ENCODE data around the gene SIRPB2.
A peak's percentile ranks its signal among the peaks of the same experiment; 100 is the strongest.

The SIRPB2 gene

DNA sequence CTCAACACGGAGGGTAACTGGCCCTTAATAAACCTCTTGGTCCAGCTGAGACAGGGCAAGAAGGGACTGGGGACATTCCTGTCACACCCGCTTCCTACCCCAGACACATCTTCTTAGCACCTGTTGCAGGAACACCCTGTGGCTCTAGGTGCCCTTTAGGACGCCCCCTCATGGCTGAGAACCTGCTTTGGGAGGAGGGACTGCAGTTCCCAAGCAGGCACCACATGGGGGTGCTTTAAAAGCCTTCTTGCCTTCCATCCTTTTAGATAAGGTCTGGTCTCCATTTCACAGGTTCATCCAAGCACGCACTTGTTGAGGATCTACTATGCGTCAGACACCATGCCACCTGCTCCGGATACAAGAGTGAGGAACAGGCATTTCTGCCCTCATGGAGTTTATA, 51.2 kb downstream of the SIRPB2 start:
- no peak for DNase-seq (ENCODE audit: low spot score)

DNA sequence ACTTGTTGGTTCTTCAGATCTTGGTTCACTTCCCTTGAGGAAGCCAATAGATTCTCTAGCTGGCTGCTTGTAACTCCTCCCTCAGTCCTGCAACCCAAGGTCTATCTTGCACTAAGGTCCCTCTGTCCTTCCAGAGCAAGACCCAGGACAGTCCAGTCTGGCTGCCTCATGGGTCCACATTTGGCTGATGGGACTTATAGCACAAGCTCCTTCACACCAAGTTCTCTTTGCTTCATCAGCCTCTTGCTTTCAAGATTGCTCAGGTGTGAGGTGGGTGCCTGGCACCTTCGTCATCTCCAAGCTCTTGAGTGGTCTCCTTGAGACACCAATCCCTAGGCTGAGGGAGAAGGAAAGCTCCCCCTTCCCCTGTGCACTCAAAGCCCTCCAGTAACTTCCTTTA, 52.9 kb downstream of the SIRPB2 start:
- DNase-seq (ENCODE audit: low spot score): no peak

DNA sequence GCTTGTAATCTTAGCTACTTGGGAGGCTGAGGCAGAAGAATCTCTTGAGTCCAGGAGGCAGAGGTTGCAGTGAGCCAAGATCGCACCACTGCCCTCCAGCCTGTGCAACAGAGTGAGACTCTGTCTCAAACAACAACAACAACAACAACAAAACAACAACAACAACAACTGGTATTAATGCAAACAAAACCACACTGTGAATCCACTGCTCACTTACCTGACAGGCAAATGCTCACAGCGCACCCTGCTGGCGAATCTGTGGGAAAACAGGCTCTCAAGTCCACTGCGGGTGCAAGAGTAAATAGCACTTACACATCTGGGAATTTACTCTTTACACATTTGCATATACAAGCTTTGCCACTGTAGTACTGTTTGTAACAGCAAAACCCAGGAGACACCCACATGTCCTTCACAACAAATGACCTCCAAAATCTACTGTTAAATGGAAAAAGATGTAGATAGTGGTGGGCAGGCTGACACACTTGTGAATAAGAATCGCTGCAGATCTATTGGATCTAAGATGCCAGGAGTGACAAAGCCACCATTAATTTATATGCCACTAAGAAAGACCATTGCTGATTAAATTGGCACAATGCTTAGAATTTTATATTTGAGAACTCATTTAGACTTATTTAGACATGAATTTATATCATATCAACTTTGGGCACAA, 53.9 kb downstream of the SIRPB2 start:
- DNase-seq (ENCODE audit: low spot score): peak; percentile 54

DNA sequence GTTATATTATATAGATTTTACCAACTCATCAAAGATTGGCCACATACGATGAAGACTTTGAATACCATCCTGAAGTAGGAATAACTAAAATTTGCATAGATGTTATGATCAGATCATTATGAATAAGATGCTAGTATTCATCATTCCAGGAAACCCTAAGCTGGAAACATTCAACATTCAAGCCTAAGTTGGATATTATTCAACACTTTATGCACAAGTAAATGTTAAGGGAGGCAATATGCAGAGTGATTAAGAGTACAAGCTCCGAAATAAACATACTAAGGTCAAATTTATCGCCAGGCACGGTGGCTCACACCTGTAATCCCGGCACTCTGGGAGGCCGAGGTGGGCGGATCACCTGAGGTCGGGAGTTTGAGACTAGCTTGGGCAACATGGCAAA, 55.0 kb downstream of the SIRPB2 start:
- DNase-seq (ENCODE audit: low spot score): no peak

DNA sequence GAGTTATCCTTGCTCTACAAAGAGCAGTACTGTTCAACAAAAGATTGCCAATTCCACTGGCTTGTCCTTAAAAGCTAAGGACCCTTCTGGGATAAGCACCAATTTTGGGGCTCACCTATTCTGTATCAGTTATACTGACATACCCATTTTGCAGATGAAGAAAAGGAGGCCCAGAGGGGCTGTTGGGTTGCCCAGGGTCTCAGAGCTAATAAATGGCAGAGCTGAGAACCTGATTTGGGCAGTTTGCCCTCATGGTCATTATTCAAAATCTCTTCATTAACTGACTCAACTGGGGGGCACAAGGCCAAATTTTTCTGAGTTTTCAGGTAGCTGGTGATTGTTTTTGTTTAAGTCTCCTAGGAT, 55.9 kb downstream of the SIRPB2 start:
- DNase-seq (ENCODE audit: low spot score): no peak

DNA sequence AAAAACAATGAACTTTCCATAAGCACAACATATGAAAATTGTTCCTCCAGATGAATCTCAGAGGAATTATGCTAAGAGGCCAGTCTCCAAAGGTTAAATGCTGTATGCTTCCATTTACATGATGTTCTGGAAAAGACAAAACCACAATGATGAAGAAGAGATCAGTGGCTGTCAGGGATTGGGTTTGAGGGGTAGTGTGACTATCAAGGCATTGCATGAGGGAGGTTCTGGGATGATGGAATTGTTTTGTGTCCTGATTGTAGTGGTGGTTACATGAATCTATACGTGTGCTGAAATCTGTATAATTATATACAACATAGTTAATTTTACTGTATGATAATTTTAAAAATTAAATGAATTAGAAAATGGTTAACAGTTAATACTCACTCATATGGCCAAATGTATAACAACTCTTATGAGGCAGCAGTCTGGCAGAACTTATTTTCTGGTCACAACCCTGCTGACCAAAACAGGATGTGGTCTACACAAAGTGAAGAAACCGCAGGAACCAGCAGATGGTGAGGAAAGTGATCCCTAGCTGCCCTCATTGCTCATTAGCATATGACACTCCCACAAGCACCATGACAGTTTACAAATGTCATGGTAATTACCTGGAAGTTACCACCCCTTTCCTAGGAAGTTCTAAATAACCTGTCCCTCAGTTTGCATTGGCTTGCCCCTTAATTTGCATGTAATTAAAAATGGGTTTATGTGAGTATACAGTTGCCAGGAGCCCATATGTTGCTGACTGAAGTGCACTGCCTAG, 56.5 kb downstream of the SIRPB2 start:
- DNase-seq (ENCODE audit: low spot score): peak; percentile 39

DNA sequence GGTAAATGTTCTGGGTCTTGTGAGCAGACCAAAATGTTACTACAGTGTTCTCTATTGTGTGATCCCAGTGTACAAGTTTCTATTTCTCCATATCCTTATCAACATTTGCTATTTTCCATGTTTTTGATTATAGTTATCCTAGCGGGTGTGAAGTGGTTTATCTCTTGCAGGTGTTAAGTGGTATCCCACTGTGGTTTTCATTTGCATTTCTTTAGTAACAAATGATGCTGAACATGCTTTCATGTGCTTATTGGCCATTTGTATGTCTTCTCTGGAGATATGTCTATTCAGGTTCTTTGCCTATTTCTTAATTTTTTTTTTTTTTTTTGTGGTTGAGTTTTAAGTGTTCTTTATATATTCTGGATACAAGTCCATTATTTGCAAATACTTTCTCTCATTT, 60.1 kb downstream of the SIRPB2 start:
- no peak for DNase-seq (ENCODE audit: low spot score)

DNA sequence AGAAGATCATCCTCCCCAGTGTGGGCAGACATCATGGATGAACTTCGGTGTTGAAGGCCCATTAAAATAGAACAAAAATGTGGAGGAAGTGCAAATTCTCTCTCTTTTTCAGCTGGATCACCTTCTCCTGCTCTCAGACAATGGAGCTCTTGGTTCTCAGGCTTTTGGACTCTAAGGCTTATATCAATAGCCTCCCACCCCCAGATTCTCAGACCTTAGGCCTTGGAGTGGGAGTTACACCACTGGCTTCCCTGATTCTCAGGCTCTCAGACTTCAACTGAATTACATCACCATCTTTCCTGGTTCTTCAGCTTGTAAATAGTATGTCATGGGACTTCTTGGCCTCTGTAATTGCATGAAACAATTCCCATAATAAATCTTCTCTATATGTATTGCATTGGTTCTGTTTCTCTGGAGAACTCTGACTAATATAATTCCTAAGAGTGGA, 61.2 kb downstream of the SIRPB2 start:
- no peak for DNase-seq (ENCODE audit: low spot score)

DNA sequence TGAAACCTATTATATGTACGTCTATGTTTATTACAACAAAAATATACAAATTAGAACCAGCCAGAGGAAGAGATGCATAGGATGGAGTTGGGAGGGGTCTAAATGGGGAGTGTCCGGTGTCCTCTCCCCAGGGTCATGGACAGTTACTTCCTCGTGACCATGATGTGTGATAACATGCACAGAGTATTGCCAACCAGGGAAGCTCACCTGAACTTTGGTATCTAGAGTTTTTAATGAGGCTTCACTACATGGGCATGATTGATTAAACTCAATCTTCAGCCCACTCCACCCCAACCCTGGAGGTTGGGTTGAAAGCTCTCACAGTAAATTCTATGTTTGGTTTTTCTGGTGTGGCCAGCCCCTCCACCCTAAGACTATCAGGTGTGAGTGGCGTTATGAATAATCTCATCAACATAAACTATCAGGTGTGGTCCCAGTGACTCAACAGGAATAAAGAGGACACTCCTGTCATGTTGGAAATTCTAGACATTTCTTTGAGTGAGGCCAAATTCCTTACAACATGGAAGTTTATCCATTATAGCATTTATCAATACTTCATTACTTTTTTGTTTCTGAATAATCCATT, 62.0 kb downstream of the SIRPB2 start:
- DNase-seq (ENCODE audit: low spot score): no peak

DNA sequence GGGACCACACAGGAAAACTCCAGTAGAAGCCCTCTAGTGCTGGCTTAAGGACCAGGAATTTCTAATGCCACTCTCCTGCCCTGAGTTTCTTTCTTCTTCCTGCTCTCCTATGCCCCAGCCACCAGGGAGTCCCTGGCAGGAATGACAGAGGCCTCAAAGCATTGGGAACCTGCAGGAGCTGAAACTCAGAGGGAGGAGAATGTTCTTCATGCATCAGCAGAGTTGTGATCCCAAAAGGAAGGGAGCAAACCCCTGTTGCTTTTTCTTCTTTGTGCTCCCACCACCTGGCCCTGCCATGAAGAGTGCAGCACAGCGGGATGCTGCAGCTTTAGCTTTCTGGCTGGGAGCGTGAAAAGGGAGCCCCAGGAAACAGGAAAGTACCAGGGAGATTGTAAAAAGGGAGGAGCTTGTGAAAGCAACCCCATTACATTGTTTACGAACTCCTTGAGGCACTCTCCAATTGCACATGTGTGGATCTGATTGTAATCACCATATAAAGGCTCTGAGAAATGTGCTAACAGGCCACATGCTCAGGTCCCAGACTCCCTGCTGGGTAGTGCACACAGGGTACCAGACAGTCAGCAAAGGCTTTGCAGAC, 63.7 kb downstream of the SIRPB2 start:
- no peak for DNase-seq (ENCODE audit: low spot score)

DNA sequence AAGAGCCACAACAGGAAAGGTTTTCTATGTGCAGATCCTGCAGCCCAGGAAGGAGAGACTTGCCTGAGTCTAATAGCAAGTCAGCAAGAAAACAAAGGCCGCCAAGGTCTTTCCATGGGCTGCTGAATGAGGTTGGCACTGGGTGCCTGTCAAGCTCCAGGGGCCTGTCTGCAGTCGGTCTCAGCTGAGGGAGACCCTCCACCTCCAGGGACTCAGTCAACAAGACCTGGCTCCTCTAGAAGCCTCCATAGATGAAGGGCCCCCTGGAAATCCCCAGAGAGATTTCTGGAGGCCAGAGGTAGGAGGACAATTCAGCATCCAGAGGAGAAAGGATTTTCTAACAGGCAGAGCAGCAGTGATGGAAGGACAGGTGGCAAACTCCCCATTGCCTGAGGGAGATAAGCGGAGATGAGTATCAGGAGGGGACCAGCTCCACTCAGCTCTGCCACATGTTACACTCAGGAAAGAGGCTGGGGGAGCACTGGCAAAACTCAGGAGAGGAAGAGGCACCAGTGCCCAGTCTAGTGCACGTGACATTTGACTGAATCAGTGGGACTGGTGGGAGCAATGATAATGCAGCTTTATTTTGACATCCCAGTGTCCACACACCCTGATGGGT, 64.9 kb downstream of the SIRPB2 start:
- no peak for DNase-seq (ENCODE audit: low spot score)

All from hepatic stellate cell (primary cell).